ENCODE data around the gene RNF126. TPM values are rescaled to one million over a fixed set of nuclear protein-coding genes. Genes with fewer than 3 reads are reported as not detected.

Gene RNF126
- total RNA-seq, 1 experiment from 2014 or later = 44.8 TPM

DNA sequence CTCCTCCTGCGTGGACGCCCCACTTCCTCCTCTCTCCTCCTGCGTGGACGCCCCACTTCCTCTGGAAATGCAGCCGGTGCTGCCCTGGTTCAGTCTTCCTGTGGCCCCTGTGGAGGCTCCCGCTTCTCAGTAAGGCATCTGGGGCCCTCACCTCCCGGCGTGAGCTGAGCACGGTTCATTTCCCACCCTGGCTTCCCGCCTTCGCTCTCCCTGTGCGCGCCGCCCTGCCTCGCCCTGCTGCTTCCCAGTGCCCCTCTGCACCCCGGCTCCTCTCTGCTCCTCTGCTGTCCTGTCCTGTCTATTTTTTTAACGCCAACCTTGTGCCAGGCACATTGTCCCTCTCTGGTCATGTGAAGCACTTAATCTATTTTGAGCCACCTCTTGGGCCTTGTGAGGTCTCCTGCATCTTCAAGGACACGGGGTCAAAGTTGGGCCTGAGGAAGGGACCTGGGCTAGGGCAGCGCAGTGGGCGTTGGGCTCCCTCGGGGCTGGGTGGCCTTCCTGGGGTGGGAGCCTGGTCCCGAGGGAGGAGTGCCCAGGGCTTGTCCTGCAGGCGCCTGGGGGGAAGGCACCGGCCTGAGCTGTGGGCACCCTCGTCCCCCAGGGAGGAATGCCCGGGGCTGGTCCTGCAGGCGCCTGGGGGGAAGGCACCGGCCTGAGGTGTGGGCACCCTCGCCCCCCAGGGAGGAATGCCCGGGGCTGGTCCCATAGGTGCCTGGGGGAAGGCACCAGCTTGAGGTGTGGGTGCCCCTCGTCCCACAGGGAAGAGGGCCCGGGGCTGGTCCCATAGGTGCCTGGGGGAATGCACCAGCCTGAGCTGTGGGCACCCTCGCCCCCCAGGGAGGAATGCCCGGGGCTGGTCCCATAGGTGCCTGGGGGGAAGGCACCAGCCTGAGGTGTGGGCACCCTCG is 60.4 kb downstream of the RNF126 start:
- H3K27ac Mint-ChIP-seq (ENCODE audit: unreplicated experiment) = peak overlapping the region; percentile 24
- H3K36me3 Mint-ChIP-seq (ENCODE audit: insufficient read depth, unreplicated experiment) = no peaks in the 10 kb centered on the region
- intact Hi-C loops (cut with micrococcal nuclease; ENCODE audit: unreplicated experiment) = no loop called here
- TF ChIP-seq, protein P1, sequence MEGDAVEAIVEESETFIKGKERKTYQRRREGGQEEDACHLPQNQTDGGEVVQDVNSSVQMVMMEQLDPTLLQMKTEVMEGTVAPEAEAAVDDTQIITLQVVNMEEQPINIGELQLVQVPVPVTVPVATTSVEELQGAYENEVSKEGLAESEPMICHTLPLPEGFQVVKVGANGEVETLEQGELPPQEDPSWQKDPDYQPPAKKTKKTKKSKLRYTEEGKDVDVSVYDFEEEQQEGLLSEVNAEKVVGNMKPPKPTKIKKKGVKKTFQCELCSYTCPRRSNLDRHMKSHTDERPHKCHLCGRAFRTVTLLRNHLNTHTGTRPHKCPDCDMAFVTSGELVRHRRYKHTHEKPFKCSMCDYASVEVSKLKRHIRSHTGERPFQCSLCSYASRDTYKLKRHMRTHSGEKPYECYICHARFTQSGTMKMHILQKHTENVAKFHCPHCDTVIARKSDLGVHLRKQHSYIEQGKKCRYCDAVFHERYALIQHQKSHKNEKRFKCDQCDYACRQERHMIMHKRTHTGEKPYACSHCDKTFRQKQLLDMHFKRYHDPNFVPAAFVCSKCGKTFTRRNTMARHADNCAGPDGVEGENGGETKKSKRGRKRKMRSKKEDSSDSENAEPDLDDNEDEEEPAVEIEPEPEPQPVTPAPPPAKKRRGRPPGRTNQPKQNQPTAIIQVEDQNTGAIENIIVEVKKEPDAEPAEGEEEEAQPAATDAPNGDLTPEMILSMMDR (IDR thresholded peaks at IDR 0.05; ENCODE audit: unreplicated experiment) = no peak
- H3K27me3 Mint-ChIP-seq (ENCODE audit: unreplicated experiment) = peaks cover 15% of the 10 kb centered on the region
- DNase-seq = no peak
- CTCF ChIA-PET = no interaction called here
- H3K4me3 Mint-ChIP-seq (ENCODE audit: low read depth, unreplicated experiment) = no peak overlapping the region
- BruUV-seq (replicated peaks) = no TSS peak
- H3K4me1 Mint-ChIP-seq (ENCODE audit: low read depth, unreplicated experiment) = no peaks in the 10 kb centered on the region
- no peaks in the 10 kb centered on the region for H3K9me3 Mint-ChIP-seq (ENCODE audit: low read depth, unreplicated experiment)

DNA sequence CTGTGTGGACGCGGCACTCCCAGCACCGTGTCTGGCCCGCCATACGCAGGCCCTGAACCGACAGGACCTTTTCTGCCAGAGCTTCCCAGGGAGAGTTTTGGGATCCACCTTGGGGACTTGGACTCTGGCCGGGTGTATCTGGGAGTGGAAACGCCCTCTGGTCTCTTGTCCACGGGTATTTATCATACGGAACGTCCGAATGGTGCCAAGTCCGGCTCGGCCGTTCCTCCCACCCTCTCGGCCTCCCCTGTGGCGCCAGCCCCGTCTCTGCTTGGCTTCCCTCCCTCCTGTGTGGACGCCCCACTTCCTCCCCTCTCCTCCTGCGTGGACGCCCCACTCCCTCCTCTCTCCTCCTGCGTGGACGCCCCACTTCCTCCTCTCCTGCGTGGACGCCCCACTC is 61.2 kb downstream of the RNF126 start:
- CTCF ChIA-PET = no interaction called here
- no peaks in the 10 kb centered on the region for H3K4me1 Mint-ChIP-seq (ENCODE audit: low read depth, unreplicated experiment)
- no peaks in the 10 kb centered on the region for H3K9me3 Mint-ChIP-seq (ENCODE audit: low read depth, unreplicated experiment)
- TF ChIP-seq, protein P1 (IDR thresholded peaks at IDR 0.05; ENCODE audit: unreplicated experiment) = no peak
- no peaks in the 10 kb centered on the region for H3K36me3 Mint-ChIP-seq (ENCODE audit: insufficient read depth, unreplicated experiment)
- no peak overlapping the region for H3K27ac Mint-ChIP-seq (ENCODE audit: unreplicated experiment)
- H3K27me3 Mint-ChIP-seq (ENCODE audit: unreplicated experiment) = peaks cover 15% of the 10 kb centered on the region
- intact Hi-C loops (cut with micrococcal nuclease; ENCODE audit: unreplicated experiment) = no loop called here
- no peak overlapping the region for H3K4me3 Mint-ChIP-seq (ENCODE audit: low read depth, unreplicated experiment)
- no TSS peak for BruUV-seq (replicated peaks)
- DNase-seq = no peak

DNA sequence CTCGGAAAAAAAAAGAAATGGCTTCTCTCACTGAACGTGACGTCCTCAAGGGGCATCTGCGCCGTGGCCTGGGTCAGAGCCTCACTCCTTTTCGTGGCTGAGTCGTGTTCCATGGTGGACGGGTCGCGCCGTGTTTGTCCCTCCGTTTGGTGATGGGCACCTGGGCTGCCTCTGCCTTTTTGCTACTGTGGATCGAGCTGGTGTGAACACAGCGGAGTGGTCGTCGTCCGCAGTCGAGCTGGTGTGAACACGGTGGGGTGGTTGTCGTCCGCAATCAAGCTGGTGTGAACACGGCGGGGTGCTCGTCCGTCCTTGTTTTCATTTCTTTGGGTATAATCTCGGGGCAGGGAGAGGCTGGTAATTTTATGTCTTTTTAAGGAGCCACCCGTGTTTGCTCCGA is 61.7 kb downstream of the RNF126 start:
- Mint-ChIP-seq H3K4me3 (ENCODE audit: low read depth, unreplicated experiment) (no peak overlapping the region), H3K27ac (ENCODE audit: unreplicated experiment) (no peak overlapping the region), H3K4me1 (ENCODE audit: low read depth, unreplicated experiment) (no peaks in the 10 kb centered on the region), H3K9me3 (ENCODE audit: low read depth, unreplicated experiment) (no peaks in the 10 kb centered on the region), H3K36me3 (ENCODE audit: insufficient read depth, unreplicated experiment) (no peaks in the 10 kb centered on the region), H3K27me3 (ENCODE audit: unreplicated experiment) (peaks cover 19% of the 10 kb centered on the region)
- CTCF ChIA-PET = no interaction called here
- BruUV-seq (replicated peaks) = no TSS peak
- intact Hi-C loops (cut with micrococcal nuclease; ENCODE audit: unreplicated experiment) = no loop called here
- TF ChIP-seq, protein P1 (IDR thresholded peaks at IDR 0.05; ENCODE audit: unreplicated experiment) = no peak
- DNase-seq = no peak

Other genes starting within 250 kb of the RNF126 start
- gene SHC2, start 202.2 kb downstream of the RNF126 start, total RNA-seq (2022) = 8.3 and 8.4 TPM in 2 replicates
- 0.34 and 0.47 TPM in 2 replicates for gene MADCAM1, start 166.7 kb downstream of the RNF126 start, total RNA-seq (2022)
- gene TPGS1, start 155.7 kb downstream of the RNF126 start, total RNA-seq (2022) = 8.6 and 9.0 TPM in 2 replicates
- gene CDC34, start 131.5 kb downstream of the RNF126 start, total RNA-seq (2022) = 46.1 and 50.6 TPM in 2 replicates
- gene GZMM, start 119.2 kb downstream of the RNF126 start, total RNA-seq (2022) = 0.42 TPM in 1 of 2 replicates, not detected in the other
- gene BSG, start 90.6 kb downstream of the RNF126 start, total RNA-seq (2022) = 354 and 394 TPM in 2 replicates
- gene HCN2, start 73.3 kb downstream of the RNF126 start, total RNA-seq (2022) = 0.09 and 0.32 TPM in 2 replicates
- gene POLRMT, start 29.7 kb downstream of the RNF126 start, total RNA-seq (2022) = 51.4 and 57.5 TPM in 2 replicates
- gene FGF22, start 23.3 kb downstream of the RNF126 start, total RNA-seq (2022) = 0.24 and 0.39 TPM in 2 replicates
- gene FSTL3, start 13.2 kb upstream of the RNF126 start, total RNA-seq (2022) = 6.9 and 7.1 TPM in 2 replicates
- not detected in 2 replicates for gene PRSS57, start 32.2 kb upstream of the RNF126 start, total RNA-seq (2022)
- 0.56 and 0.83 TPM in 2 replicates for gene PALM, start 45.7 kb upstream of the RNF126 start, total RNA-seq (2022)
- gene MISP, start 87.9 kb upstream of the RNF126 start, total RNA-seq (2022) = 73.9 and 90.5 TPM in 2 replicates
- 380 and 409 TPM in 2 replicates for gene PTBP1, start 134.2 kb upstream of the RNF126 start, total RNA-seq (2022)
- gene PLPPR3, start 158.7 kb upstream of the RNF126 start, total RNA-seq (2022) = 0.27 TPM in 1 of 2 replicates, not detected in the other
- not detected in 2 replicates for gene AZU1, start 164.6 kb upstream of the RNF126 start, total RNA-seq (2022)
- not detected in 2 replicates for gene PRTN3, start 177.8 kb upstream of the RNF126 start, total RNA-seq (2022)
- gene ELANE, start 189.1 kb upstream of the RNF126 start, total RNA-seq (2022) = not detected in 2 replicates
- 2.3 and 3.9 TPM in 2 replicates for gene CFD, start 196.4 kb upstream of the RNF126 start, total RNA-seq (2022)
- gene MED16, start 230.0 kb upstream of the RNF126 start, total RNA-seq (2022) = 21.4 and 22.4 TPM in 2 replicates
- not detected in 2 replicates for gene RNU6-9, start 230.3 kb upstream of the RNF126 start, total RNA-seq (2022)